Keratinocyte (primary cell): Measurements from ENCODE around the gene TMPRSS4. TPM values are rescaled to one million over a fixed set of nuclear protein-coding genes. Genes with fewer than 3 reads are reported as not detected.

ENCODE experiments used
- DNase-seq: peaks from one replicate; pipeline ENCODE4 v3.0.0-alpha.2; 2011; ENCODE audit warnings: low read depth, missing footprints, low spot score
- FAIRE-seq: peaks from 2 replicates; lab custom pipeline; 2011; peaks lifted over from hg19 to GRCh38; lab: Jason Lieb, UNC
- H2AFZ ChIP-seq: 2 replicates; pipeline ENCODE4 v1.6.0; 2012; ENCODE audit warnings: low read length, control low read depth, inconsistent platforms; ENCODE audit not compliant: control insufficient read depth
- H3K27ac ChIP-seq: 2 replicates; pipeline ENCODE4 v1.5.1; 2011; ENCODE audit warnings: low read length; ENCODE audit not compliant: control insufficient read depth, insufficient read depth
- H3K27me3 ChIP-seq: 3 replicates; pipeline ENCODE4 v1.6.0; 2011; ENCODE audit warnings: low read length; ENCODE audit not compliant: control insufficient read depth, insufficient read depth; ENCODE audit errors: extremely low read depth
- H3K36me3 ChIP-seq, 2 experiments: 2 replicates in 1 of 2; 3 replicates in 1 of 2; pipeline ENCODE4 v1.5.1; 2011; ENCODE audit warnings: low read length in 2 of 2, mild to moderate bottlenecking in 1 of 2; ENCODE audit not compliant: control insufficient read depth in 2 of 2, insufficient read depth in 2 of 2; ENCODE audit errors: extremely low read depth in 1 of 2
- H3K4me1 ChIP-seq: 3 replicates; pipeline ENCODE4 v1.5.1; 2011; ENCODE audit warnings: low read length; ENCODE audit not compliant: control insufficient read depth, insufficient read depth; ENCODE audit errors: extremely low read depth
- H3K4me2 ChIP-seq: 3 replicates; pipeline ENCODE4 v1.6.0; 2011; ENCODE audit warnings: low read depth, low read length; ENCODE audit not compliant: control insufficient read depth, insufficient read depth; ENCODE audit errors: extremely low read depth
- H3K4me3 ChIP-seq, 3 experiments: fragments of 200-600 bp in 1 of 3; sonication (generic) in 1 of 3; 2 replicates in 2 of 3; 3 replicates in 1 of 3; pipeline ENCODE4 v1.5.1; 2011 to 2016; ENCODE audit warnings: low read length in 3 of 3, mild to moderate bottlenecking in 3 of 3, control low read depth in 2 of 3, inconsistent platforms in 1 of 3, low read depth in 1 of 3, mixed read lengths in 1 of 3, mixed run types in 1 of 3, moderate library complexity in 1 of 3; ENCODE audit not compliant: control insufficient read depth in 2 of 3, insufficient read depth in 2 of 3; ENCODE audit errors: extremely low read depth in 1 of 3
- H3K79me2 ChIP-seq: 2 replicates; pipeline ENCODE4 v1.6.0; 2012; ENCODE audit warnings: low read length; ENCODE audit not compliant: control insufficient read depth, insufficient read depth
- H3K9ac ChIP-seq: 3 replicates; pipeline ENCODE4 v1.6.0; 2011; ENCODE audit warnings: low read length; ENCODE audit not compliant: control insufficient read depth, insufficient read depth; ENCODE audit errors: extremely low read depth
- H3K9me1 ChIP-seq: 3 replicates; pipeline ENCODE4 v1.6.0; 2011; ENCODE audit warnings: low read length; ENCODE audit not compliant: control insufficient read depth, insufficient read depth; ENCODE audit errors: extremely low read depth
- H3K9me3 ChIP-seq: 2 replicates; pipeline ENCODE4 v1.5.1; 2012; ENCODE audit warnings: low read depth, low read length; ENCODE audit not compliant: control insufficient read depth
- H4K20me1 ChIP-seq: 3 replicates; pipeline ENCODE4 v1.6.0; 2011; ENCODE audit warnings: low read length; ENCODE audit not compliant: control insufficient read depth, insufficient read depth; ENCODE audit errors: extremely low read depth
- EZH2 ChIP-seq: IDR thresholded peaks from one replicate; pipeline ENCODE4 v1.6.1; 2012; ENCODE audit warnings: inconsistent platforms, mild to moderate bottlenecking, low read length, moderate library complexity
- dilution Hi-C: fragments of 300-500 bp; cut with MboI; formaldehyde crosslinking; loops from one replicate; pipeline ENCODE4 v1.7.0; 2020; ENCODE audit warnings: low sequenced_read_pairs; ENCODE audit not compliant: extremely low pct_ligation_motif_present
- polyA plus RNA-seq, 5 experiments: library from polyadenylated mRNA; depleted of rRNA in 3 of 5; stranded (reverse) in 3 of 5; stranded (forward) in 1 of 5; unstranded in 1 of 5; fragments of >200 nt; gene quantifications; 1 replicate in 1 of 5; 2 replicates in 3 of 5; 3 replicates in 1 of 5; pipeline versions ENCODE4 v1.2.1 to v1.2.3, GENCODE V29; 2011 to 2012; ENCODE audit warnings: missing spikeins in 2 of 5, low read depth in 1 of 5, low replicate concordance in 1 of 5
- TF ChIP-seq, protein P1 (sequence below), 3 experiments: IDR thresholded peaks in 1 of 3; conservative IDR thresholded peaks in 1 of 3; optimal IDR thresholded peaks in 1 of 3; 2 replicates in 2 of 3; 3 replicates in 1 of 3; pipeline versions ENCODE3 to v1.5.1; 2011; ENCODE audit warnings: low read length in 3 of 3, mild to moderate bottlenecking in 3 of 3, moderate library complexity in 2 of 3, control low read depth in 1 of 3, inconsistent platforms in 1 of 3; ENCODE audit not compliant: insufficient read depth in 2 of 3; ENCODE audit errors: extremely low read depth in 1 of 3

Gene TMPRSS4
- polyA plus RNA-seq, 1 donor (not counting 4 experiments of a cell fraction or from before 2014, with no cell fraction given) = 1.2 TPM

DNA sequence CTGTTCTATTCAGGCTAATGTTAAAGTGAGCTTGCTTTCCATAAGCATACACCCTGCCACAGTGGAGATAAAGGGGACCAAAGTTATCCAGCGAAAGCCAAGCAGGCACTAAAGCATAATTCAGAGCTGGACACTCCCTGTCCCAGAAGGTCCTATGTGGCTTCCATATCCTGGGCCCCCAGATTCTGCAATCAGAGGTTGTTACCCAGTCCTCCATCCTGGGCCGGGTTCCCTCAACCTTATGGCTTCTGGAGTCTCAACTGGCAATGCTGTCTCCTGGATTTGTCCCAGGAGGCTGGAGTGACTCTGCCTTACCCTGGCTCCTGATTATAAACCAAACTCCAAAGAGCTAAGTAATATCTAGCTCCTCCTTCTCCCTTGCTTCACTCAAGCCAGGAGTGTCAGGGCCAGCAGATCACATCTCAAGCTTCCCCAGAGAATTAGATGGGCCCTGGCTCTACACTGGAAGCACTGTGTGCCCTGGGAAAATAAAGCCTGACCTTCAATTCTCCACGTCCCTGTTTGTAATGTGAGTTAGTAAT, 23.9 kb downstream of the TMPRSS4 start:
- TF ChIP-seq, protein P1, sequence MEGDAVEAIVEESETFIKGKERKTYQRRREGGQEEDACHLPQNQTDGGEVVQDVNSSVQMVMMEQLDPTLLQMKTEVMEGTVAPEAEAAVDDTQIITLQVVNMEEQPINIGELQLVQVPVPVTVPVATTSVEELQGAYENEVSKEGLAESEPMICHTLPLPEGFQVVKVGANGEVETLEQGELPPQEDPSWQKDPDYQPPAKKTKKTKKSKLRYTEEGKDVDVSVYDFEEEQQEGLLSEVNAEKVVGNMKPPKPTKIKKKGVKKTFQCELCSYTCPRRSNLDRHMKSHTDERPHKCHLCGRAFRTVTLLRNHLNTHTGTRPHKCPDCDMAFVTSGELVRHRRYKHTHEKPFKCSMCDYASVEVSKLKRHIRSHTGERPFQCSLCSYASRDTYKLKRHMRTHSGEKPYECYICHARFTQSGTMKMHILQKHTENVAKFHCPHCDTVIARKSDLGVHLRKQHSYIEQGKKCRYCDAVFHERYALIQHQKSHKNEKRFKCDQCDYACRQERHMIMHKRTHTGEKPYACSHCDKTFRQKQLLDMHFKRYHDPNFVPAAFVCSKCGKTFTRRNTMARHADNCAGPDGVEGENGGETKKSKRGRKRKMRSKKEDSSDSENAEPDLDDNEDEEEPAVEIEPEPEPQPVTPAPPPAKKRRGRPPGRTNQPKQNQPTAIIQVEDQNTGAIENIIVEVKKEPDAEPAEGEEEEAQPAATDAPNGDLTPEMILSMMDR (optimal IDR thresholded peaks at IDR 0.05 in 1 of 3, IDR thresholded peaks at IDR 0.05 in 1 of 3, conservative IDR thresholded peaks at IDR 0.05 in 1 of 3; ENCODE audit: extremely low read depth in 1 of 3, insufficient read depth in 2 of 3, low read length in 3 of 3) = no peak
- no peak for TF ChIP-seq EZH2
- Histone ChIP-seq H3K27ac (no peak overlapping the region), H3K27me3 (no peaks in the 10 kb centered on the region), H3K36me3 (no peaks in the 10 kb centered on the region), H3K4me3 (no peak overlapping the region), H2AFZ (no peak overlapping the region), H3K4me2 (no peak overlapping the region), H3K9me1 (no peaks in the 10 kb centered on the region), H4K20me1 (no peaks in the 10 kb centered on the region), H3K4me1 (no peaks in the 10 kb centered on the region), H3K79me2 (no peaks in the 10 kb centered on the region), H3K9me3 (no peaks in the 10 kb centered on the region), H3K9ac (no peak overlapping the region)
- DNase-seq (no peak), FAIRE-seq (no peak)
- dilution Hi-C loops = no loop called here

GRCh38 chr11:118102721-118103261, 25.9 kb downstream of the TMPRSS4 start:
- Histone ChIP-seq H3K27ac (no peak overlapping the region), H3K9me3 (no peaks in the 10 kb centered on the region), H3K36me3 (no peaks in the 10 kb centered on the region), H3K9me1 (no peaks in the 10 kb centered on the region), H2AFZ (no peak overlapping the region), H3K27me3 (no peaks in the 10 kb centered on the region), H3K4me2 (no peak overlapping the region), H3K79me2 (no peaks in the 10 kb centered on the region), H3K9ac (no peak overlapping the region), H4K20me1 (no peaks in the 10 kb centered on the region), H3K4me3 (no peak overlapping the region), H3K4me1 (no peaks in the 10 kb centered on the region)
- FAIRE-seq (no peak), DNase-seq (no peak)
- dilution Hi-C loops = no loop called here
- TF ChIP-seq EZH2 = no peak
- TF ChIP-seq, protein P1 (optimal IDR thresholded peaks at IDR 0.05 in 1 of 3, IDR thresholded peaks at IDR 0.05 in 1 of 3, conservative IDR thresholded peaks at IDR 0.05 in 1 of 3; ENCODE audit: extremely low read depth in 1 of 3, insufficient read depth in 2 of 3, low read length in 3 of 3) = no peak
